Mammary microvascular endothelial cell (primary cell): Measurements from ENCODE around the gene LRRC14B. TPM values are rescaled to one million over a fixed set of nuclear protein-coding genes. Genes with fewer than 3 reads are reported as not detected.

ENCODE experiments used
- total RNA-seq: library from RNA; depleted of rRNA; stranded (reverse); fragments of >200 nt; gene quantifications from 2 replicates; pipeline ENCODE4 v1.2.3, GENCODE V29; 2015

The LRRC14B gene
- total RNA-seq, result not detected in 2 replicates

DNA sequence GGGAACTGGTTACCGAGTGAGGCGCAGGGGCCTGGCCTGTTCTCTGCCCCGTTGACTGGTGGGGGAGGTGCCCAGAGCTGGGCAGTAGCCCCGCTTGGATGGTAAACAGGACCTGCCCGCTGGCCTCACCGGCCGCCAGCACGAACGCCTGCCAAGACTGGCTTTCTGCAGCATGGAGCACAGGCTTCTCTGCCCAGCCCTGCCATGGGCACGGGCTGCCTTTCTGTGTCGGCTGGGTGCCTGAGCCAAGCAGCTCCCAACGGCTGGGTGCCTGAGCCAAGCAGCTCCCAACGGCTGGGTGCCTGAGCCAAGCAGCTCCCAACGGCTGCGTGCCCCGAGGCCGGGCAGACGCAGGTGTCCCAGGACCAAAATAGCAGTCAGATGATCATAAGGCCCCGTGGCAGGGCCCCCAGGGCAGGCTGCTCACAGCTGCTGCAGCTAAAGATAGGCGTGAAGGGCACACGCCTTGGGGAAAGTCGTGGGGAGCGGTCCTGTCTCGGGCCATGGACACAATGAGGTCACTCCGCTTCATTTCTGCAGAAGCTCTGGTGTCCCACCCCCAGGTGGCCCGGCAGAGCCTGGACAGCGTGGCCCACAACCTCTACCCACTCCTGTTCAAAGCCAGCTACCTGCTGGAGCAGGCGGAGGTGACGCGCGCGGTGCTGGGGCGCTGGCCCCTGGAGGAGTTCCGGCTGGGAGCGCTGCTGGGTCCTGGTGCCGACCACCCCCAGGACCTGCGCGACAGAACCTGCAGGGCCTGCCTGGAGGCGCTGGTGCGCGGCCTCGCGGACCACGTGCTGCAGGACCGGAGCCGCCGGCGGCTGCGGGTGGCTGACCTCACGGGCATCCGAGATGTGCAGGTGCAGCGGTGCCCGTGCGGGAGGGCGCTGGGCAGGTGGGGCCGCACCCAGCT is at the start of gene LRRC14B:
Gene LRRC14B, plus strand, starts transcription at position 460 of the 913 bp plus-strand sequence. Its CDS starts 44 bp downstream, at position 504.

GRCh38 chr5:217494-218456 is 26.5 kb downstream of the LRRC14B start, which contains the start of the genes CCDC127 and SDHA:
Gene CCDC127, minus strand, starts transcription at chr5:218153. Its CDS starts 1,304 bp downstream, at chr5:216849.
Gene SDHA, plus strand, starts transcription at chr5:218320. Its CDS starts 36 bp downstream, at chr5:218356.

Other genes starting within 250 kb of the LRRC14B start
- 0.05 and 0.07 TPM in 2 replicates for gene PLEKHG4B, start 99.3 kb upstream of the LRRC14B start, total RNA-seq
- gene CCDC127, start 26.7 kb downstream of the LRRC14B start, total RNA-seq, result 4.1 and 5.3 TPM in 2 replicates
- 103 and 114 TPM in 2 replicates for gene SDHA, start 26.8 kb downstream of the LRRC14B start, total RNA-seq
- gene PDCD6, start 80.2 kb downstream of the LRRC14B start, total RNA-seq, result 94.2 and 96.3 TPM in 2 replicates
- 17.5 and 17.8 TPM in 2 replicates for gene AHRR, start 130.2 kb downstream of the LRRC14B start, total RNA-seq